ENCODE results near the gene VAMP2. TPM values are rescaled to one million over a fixed set of nuclear protein-coding genes. Genes with fewer than 3 reads are reported as not detected.

VAMP2 gene
- total RNA-seq, 1 experiment from 2014 or later, result 47.7 TPM

DNA sequence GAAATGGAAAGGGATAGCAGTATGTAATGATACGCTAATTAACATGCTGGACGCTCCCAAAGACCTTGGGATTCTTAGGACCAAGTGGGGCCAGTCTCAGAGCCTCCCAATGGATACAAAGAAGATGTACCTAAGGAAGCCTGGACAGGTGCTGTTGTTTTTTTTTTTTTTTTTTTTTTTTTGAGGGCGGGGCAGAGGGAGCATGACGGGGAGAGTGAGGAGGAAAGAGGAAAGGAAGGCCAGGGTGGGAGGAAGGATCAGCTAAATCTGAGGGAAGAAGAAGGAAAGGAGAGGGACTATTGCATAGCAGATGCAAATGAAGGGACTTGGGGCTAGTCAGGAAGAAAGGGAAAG lies 2.5 kb downstream of the VAMP2 start:
- H3K79me2 ChIP-seq (ENCODE audit: low read length), result peaks cover 35% of the 10 kb centered on the region
- H3K4me1 ChIP-seq (ENCODE audit: low read length), result peaks cover 66% of the 10 kb centered on the region
- H3K9me2 ChIP-seq (replicated peaks; ENCODE audit: insufficient read depth, low read length), result no peaks in the 10 kb centered on the region
- 0 out of 2 replicates have a peak overlapping the region, but pooled peaks have one; percentile 33 for H3K9ac ChIP-seq (ENCODE audit: low read length)
- no peaks in the 10 kb centered on the region for H3K27me3 ChIP-seq (ENCODE audit: low read length)
- no peak overlapping the region for H3K4me3 ChIP-seq (ENCODE audit: low read length)
- no peaks in the 10 kb centered on the region for H3K9me3 ChIP-seq (ENCODE audit: low read length)
- H3K27ac ChIP-seq (ENCODE audit: low read length), result peak overlapping the region; percentile 57; the same call in 1 of the 2 replicates
- H3K36me3 ChIP-seq (ENCODE audit: insufficient read depth, low read length), result peaks cover 11% of the 10 kb centered on the region; the same call in 1 of the 2 replicates
- H4K20me1 ChIP-seq (ENCODE audit: insufficient read depth, low read depth, low read length), result peaks cover 12% of the 10 kb centered on the region
- H3K4me2 ChIP-seq (ENCODE audit: low read depth, low read length, poor library complexity, severe bottlenecking), result no peak overlapping the region
- no peak for DNase-seq
- H2AFZ ChIP-seq (ENCODE audit: low read length), result no peak overlapping the region

DNA sequence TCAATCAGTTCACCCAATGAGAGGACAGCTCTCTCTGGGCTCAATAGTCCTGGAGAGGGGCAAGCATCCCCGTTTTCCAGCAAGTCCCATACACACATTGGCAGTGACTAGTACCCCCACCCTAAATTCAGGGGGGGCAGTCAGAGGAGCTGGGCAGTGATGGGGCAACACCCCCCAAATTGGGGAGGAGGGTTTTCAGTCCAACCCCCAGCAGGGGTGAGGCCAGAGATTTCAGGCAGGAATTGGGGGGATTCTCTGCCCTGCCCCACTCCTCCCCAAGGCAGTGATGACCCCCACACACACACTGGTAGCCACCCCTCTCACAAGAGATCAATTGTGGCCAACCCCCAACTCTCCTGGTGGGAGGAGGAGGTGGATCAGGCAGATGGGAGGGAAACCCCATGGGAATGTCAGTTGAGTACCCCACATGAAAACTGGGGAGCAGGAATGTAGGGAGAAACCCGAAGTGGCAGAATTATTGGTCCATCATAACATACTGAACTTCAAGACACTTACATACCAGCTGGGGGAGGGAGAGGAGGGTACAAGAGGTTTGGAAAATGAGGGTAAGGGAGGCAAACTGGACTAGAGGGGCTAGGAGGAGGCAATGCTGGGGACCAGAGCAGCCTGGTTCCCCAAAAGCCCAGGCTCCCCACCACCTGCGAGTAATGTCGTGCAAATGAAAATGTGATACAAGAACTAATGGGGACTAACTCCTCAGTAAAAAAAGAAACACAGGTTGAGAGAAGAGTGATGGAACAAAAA lies 3.1 kb downstream of the VAMP2 start:
- peaks cover 40% of the 10 kb centered on the region for H3K79me2 ChIP-seq (ENCODE audit: low read length)
- no peak overlapping the region for H2AFZ ChIP-seq (ENCODE audit: low read length)
- peak overlapping the region; percentile 4 for H3K4me2 ChIP-seq (ENCODE audit: low read depth, low read length, poor library complexity, severe bottlenecking)
- peaks cover 12% of the 10 kb centered on the region for H4K20me1 ChIP-seq (ENCODE audit: insufficient read depth, low read depth, low read length)
- H3K9ac ChIP-seq (ENCODE audit: low read length), result peak overlapping the region; percentile 33; the same call in 1 of the 2 replicates
- no peak overlapping the region for H3K4me3 ChIP-seq (ENCODE audit: low read length)
- DNase-seq, result no peak
- H3K36me3 ChIP-seq (ENCODE audit: insufficient read depth, low read length), result peaks cover 11% of the 10 kb centered on the region; the same call in 1 of the 2 replicates
- H3K27ac ChIP-seq (ENCODE audit: low read length), result no peak overlapping the region
- H3K9me2 ChIP-seq (replicated peaks; ENCODE audit: insufficient read depth, low read length), result no peaks in the 10 kb centered on the region
- peaks cover 66% of the 10 kb centered on the region for H3K4me1 ChIP-seq (ENCODE audit: low read length)
- H3K9me3 ChIP-seq (ENCODE audit: low read length), result no peaks in the 10 kb centered on the region
- H3K27me3 ChIP-seq (ENCODE audit: low read length), result no peaks in the 10 kb centered on the region

DNA sequence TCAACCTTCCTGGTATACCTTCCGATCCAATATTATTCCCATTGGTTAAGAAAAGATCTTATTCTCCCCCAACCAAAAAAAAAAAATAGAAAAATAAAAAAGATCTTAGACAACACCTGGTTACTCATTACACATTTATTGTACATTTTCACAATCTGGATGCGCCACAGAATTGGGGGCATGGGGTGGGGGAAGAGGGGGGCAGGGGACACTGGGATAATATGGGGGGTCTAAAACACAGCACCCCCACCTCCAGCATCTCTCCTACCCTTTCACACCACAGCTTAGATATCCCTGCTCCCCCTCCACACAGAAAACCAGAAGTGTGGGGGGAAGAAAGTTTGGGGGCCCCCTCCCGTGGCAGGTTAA lies 3.7 kb downstream of the VAMP2 start:
- Histone ChIP-seq H3K4me2 (ENCODE audit: low read depth, low read length, poor library complexity, severe bottlenecking) (no peak overlapping the region), H3K9me2 (replicated peaks; ENCODE audit: insufficient read depth, low read length) (no peaks in the 10 kb centered on the region), H3K4me1 (ENCODE audit: low read length) (peaks cover 66% of the 10 kb centered on the region), H3K9me3 (ENCODE audit: low read length) (no peaks in the 10 kb centered on the region), H3K27me3 (ENCODE audit: low read length) (no peaks in the 10 kb centered on the region), H3K4me3 (ENCODE audit: low read length) (no peak overlapping the region), H3K36me3 (ENCODE audit: insufficient read depth, low read length) (peaks cover 11% of the 10 kb centered on the region; the same call in 1 of the 2 replicates), H2AFZ (ENCODE audit: low read length) (no peak overlapping the region), H3K9ac (ENCODE audit: low read length) (no peak overlapping the region), H3K79me2 (ENCODE audit: low read length) (peaks cover 45% of the 10 kb centered on the region), H4K20me1 (ENCODE audit: insufficient read depth, low read depth, low read length) (peaks cover 12% of the 10 kb centered on the region), H3K27ac (ENCODE audit: low read length) (no peak overlapping the region)
- DNase-seq, result no peak

DNA sequence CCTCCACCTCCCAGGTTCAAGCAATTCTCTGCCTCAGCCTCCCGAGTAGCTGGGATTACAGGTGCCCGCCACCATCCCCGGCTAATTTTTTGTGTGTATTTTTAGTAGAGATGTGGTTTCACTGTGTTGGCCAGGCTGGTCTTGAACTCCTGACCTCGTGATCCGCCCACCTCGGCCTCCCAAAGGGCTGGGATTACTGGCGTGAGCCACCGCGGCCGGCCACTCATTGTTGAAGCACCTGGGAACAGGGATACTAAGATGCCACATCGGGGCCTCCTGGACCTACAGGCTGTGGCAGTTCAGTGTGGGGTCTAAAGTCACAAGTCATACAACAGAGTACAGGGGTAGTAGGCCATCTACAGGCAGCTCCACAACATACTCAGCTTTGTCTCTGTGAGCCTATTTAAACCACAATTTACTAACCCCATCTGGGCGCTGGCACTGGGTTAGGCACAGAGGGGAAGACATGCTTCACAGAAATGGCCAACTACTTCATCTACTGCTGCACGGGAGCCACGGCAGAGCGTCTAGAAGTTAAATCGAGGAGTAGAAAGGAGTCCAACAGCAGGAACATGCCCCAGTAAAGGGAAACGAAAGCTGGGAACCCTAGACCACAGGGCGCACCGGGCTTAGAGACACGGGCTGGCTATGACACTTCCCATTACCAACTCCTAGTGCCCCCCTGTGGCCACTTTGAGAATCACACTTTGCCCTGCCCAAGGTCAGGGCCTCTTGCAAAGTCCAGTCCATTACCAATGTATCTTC lies 4.3 kb downstream of the VAMP2 start:
- Histone ChIP-seq H3K4me2 (ENCODE audit: low read depth, low read length, poor library complexity, severe bottlenecking) (peak overlapping the region; percentile 31), H4K20me1 (ENCODE audit: insufficient read depth, low read depth, low read length) (peaks cover 12% of the 10 kb centered on the region), H3K4me3 (ENCODE audit: low read length) (no peak overlapping the region), H3K9me3 (ENCODE audit: low read length) (no peaks in the 10 kb centered on the region), H3K4me1 (ENCODE audit: low read length) (peaks cover 66% of the 10 kb centered on the region), H3K79me2 (ENCODE audit: low read length) (peaks cover 48% of the 10 kb centered on the region), H3K27ac (ENCODE audit: low read length) (no peak overlapping the region), H3K9ac (ENCODE audit: low read length) (no peak overlapping the region), H3K27me3 (ENCODE audit: low read length) (no peaks in the 10 kb centered on the region), H2AFZ (ENCODE audit: low read length) (no peak overlapping the region), H3K9me2 (replicated peaks; ENCODE audit: insufficient read depth, low read length) (no peaks in the 10 kb centered on the region), H3K36me3 (ENCODE audit: insufficient read depth, low read length) (peaks cover 11% of the 10 kb centered on the region; the same call in 1 of the 2 replicates)
- peak; percentile 96 for DNase-seq

DNA sequence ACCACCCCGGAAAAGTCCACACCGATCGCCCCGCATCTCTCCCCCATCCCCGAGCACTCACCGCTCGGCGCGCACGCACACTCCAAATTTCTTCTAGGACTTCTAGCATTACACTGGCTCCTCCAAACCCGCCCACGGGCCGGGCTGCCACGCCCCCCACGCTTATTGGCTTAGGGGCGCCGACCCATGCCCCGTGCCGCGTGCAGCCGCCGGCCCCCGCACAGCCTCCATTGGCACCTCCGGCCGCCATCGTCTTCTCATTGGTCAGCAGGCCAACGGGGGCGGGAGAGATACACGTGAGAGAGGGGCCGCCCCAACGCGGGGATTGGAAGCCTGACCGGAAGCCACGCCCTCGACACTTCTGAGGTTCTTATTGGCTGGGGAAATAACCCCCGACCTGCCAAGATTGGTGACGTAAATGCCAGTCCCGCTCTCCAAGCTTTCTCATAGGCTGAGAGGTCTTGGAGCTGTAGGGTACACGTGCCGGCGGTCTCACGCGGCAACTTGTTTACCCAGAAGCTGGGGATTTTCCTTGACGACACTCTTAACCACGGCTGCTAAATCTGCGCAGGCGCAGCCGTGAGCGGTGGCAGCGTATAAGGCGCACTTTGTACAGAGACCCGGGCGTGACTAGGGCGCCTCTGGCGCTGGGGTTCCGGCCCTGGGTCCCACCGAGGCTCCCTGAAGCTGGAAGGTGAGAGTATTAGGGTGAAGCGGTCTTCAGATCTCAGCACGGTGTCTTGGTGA lies 6.3 kb downstream of the VAMP2 start:
- H3K4me2 ChIP-seq (ENCODE audit: low read depth, low read length, poor library complexity, severe bottlenecking), result peak overlapping the region; percentile 96
- peak overlapping the region; percentile 94 for H3K4me3 ChIP-seq (ENCODE audit: low read length)
- H3K9me3 ChIP-seq (ENCODE audit: low read length), result no peaks in the 10 kb centered on the region
- no peaks in the 10 kb centered on the region for H3K27me3 ChIP-seq (ENCODE audit: low read length)
- peak overlapping the region; percentile 90 for H3K9ac ChIP-seq (ENCODE audit: low read length)
- H3K79me2 ChIP-seq (ENCODE audit: low read length), result peaks cover 40% of the 10 kb centered on the region
- H3K9me2 ChIP-seq (replicated peaks; ENCODE audit: insufficient read depth, low read length), result no peaks in the 10 kb centered on the region
- H4K20me1 ChIP-seq (ENCODE audit: insufficient read depth, low read depth, low read length), result peaks cover 3% of the 10 kb centered on the region; the same call in 1 of the 2 replicates
- peak; percentile 100 for DNase-seq
- H3K4me1 ChIP-seq (ENCODE audit: low read length), result peaks cover 69% of the 10 kb centered on the region
- peak overlapping the region; percentile 83 for H2AFZ ChIP-seq (ENCODE audit: low read length)
- H3K36me3 ChIP-seq (ENCODE audit: insufficient read depth, low read length), result peaks cover 9% of the 10 kb centered on the region; the same call in 1 of the 2 replicates
- peak overlapping the region; percentile 83 for H3K27ac ChIP-seq (ENCODE audit: low read length)

DNA sequence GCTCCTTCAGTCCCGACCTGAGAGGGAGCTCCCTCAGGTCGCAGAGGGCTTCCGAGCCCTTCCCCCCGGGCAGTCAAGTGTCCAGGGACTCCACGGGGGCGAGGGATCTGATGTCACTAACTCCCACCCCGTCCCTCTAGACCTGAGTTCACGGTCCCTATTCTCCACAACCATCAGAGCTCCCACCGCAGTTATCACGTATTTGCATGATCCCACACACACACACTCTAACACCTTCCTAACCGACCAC lies 6.8 kb downstream of the VAMP2 start:
- H4K20me1 ChIP-seq (ENCODE audit: insufficient read depth, low read depth, low read length), result 0 out of 2 replicates have a peak, but pooled peaks cover under 1% of the 10 kb centered on the region
- no peaks in the 10 kb centered on the region for H3K27me3 ChIP-seq (ENCODE audit: low read length)
- H3K9me2 ChIP-seq (replicated peaks; ENCODE audit: insufficient read depth, low read length), result no peaks in the 10 kb centered on the region
- peak overlapping the region; percentile 94 for H3K4me3 ChIP-seq (ENCODE audit: low read length)
- H3K4me1 ChIP-seq (ENCODE audit: low read length), result peaks cover 67% of the 10 kb centered on the region
- no peak overlapping the region for H3K27ac ChIP-seq (ENCODE audit: low read length)
- H2AFZ ChIP-seq (ENCODE audit: low read length), result peak overlapping the region; percentile 42; the same call in 1 of the 2 replicates
- peaks cover 8% of the 10 kb centered on the region; the same call in 1 of the 2 replicates for H3K36me3 ChIP-seq (ENCODE audit: insufficient read depth, low read length)
- DNase-seq, result no peak
- H3K9ac ChIP-seq (ENCODE audit: low read length), result peak overlapping the region; percentile 80
- H3K79me2 ChIP-seq (ENCODE audit: low read length), result peaks cover 39% of the 10 kb centered on the region
- H3K9me3 ChIP-seq (ENCODE audit: low read length), result no peaks in the 10 kb centered on the region
- peak overlapping the region; percentile 96 for H3K4me2 ChIP-seq (ENCODE audit: low read depth, low read length, poor library complexity, severe bottlenecking)

DNA sequence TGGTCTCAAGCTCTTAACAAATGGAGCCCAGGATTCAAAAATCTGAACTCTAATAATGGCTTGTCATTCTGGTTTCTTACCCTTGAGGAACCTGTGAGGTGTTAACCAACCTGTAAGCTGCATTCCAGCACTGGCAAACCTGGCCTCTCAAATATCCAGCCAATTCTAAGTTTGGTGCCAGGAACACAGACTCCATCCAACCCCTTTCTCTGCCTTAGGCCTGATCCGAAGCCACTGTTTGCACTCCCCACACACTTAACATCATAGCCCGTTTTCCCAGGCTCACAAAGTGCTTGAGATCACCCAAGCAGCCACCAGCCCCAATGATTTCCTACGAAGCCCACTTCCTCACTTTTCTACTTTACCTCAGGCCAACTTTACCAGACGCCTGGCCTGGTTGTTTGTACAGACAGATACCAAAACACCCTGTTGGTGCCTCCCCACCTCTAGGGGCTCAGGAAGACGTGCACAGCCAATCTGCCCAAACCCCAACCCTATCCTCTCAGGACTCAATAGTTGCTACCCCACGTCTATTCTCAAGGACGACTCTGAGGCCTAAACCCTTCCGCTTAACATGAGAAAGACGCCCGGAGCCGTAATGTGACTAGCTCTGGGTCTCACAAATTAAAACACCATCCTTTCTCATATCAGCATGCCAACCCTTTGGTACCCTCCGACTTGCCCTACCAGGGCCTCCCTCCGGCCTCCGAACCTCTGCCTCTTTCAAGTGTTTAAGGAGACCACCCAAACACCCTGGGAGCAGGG lies 7.3 kb downstream of the VAMP2 start:
- Histone ChIP-seq H2AFZ (ENCODE audit: low read length) (no peak overlapping the region), H3K4me3 (ENCODE audit: low read length) (peak overlapping the region; percentile 94), H3K79me2 (ENCODE audit: low read length) (peaks cover 42% of the 10 kb centered on the region), H3K9me2 (replicated peaks; ENCODE audit: insufficient read depth, low read length) (no peaks in the 10 kb centered on the region), H3K9me3 (ENCODE audit: low read length) (no peaks in the 10 kb centered on the region), H3K27me3 (ENCODE audit: low read length) (no peaks in the 10 kb centered on the region), H3K36me3 (ENCODE audit: insufficient read depth, low read length) (peaks cover 8% of the 10 kb centered on the region; the same call in 1 of the 2 replicates), H4K20me1 (ENCODE audit: insufficient read depth, low read depth, low read length) (peaks cover 5% of the 10 kb centered on the region), H3K4me1 (ENCODE audit: low read length) (peaks cover 68% of the 10 kb centered on the region), H3K4me2 (ENCODE audit: low read depth, low read length, poor library complexity, severe bottlenecking) (peak overlapping the region; percentile 96), H3K9ac (ENCODE audit: low read length) (peak overlapping the region; percentile 80), H3K27ac (ENCODE audit: low read length) (no peak overlapping the region)
- no peak for DNase-seq
